ENCODE results near the gene QSOX2.

GRCh38 chr9:136226680-136227407 lies 18.8 kb downstream of the QSOX2 start:
- TF ChIP-seq POLR2A (IDR thresholded peaks at IDR 0.05) (no peak), CTCF (IDR thresholded peaks at IDR 0.05) (no peak)

Data from Peyer's patch (tissue), 4 donors.